GM18517 (cell line): ENCODE results near the gene LTBP4.
A peak's percentile ranks its signal among the peaks of the same experiment; 100 is the strongest.
"Not testable (repeated sequence)": the region's sequence is repeated elsewhere in the genome, so short reads cannot be mapped to it uniquely, and the experiment has no call there.

Experiments
- ATAC-seq: cut with Tn5 transposase; IDR thresholded peaks from one replicate; pipeline ENCODE4 v1.9.1; 2021; ENCODE audit warnings: mild to moderate bottlenecking, moderate library complexity; ENCODE audit not compliant: unreplicated experiment

LTBP4 gene

GRCh38 chr19:40611096-40611495 lies 9.9 kb downstream of the LTBP4 start:
- no peak for ATAC-seq

- ATAC-seq: no peak
Measured at GRCh38 chr19:40611900-40612698, 10.9 kb downstream of the LTBP4 start.

- no peak for ATAC-seq
Measured at GRCh38 chr19:40612831-40613689, 11.9 kb downstream of the LTBP4 start.

DNA sequence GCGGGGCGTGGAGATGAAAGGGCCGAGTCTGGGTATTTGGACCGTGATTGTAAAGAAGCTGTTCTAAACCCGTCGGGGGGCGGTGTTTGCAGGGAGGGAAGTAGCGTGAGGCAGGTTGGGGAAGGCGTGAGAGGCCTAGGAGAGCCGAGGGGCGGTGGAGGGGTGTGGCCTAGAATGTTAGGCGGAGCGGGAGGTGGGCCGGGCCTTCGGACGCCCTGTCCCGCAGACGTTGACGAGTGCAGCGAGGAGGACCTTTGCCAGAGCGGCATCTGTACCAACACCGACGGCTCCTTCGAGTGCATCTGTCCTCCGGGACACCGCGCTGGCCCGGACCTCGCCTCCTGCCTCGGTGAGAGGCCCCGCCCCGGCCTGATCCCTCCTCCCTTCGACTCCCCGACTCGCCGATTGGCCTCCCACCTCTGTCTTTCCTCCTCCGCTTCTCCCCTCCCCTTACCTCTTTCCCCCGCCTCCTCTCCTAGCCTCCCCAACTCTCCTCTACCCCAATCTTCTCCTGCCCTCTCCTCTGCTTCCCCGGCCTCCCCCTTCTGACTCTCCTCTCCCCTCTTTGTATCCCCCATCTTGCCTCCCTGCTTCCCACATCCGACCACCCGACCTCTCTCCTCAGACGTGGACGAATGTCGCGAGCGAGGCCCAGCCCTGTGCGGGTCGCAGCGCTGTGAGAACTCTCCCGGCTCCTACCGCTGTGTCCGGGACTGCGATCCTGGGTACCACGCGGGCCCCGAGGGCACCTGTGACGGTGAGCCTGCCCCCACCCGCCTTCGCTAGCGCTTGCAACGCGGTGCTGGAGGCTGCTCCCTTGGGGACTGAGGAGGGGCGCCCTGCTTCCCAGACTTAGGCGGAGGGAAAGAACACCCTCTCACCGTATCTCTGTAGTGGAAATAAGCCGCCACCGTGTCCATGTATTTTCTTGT lies 12.8 kb downstream of the LTBP4 start:
- ATAC-seq: peak; percentile 41

GRCh38 chr19:40614622-40615411 lies 13.6 kb downstream of the LTBP4 start:
- no peak for ATAC-seq

- no peak for ATAC-seq
Measured at GRCh38 chr19:40616178-40616577, 15.0 kb downstream of the LTBP4 start.

GRCh38 chr19:40616941-40617340 lies 15.8 kb downstream of the LTBP4 start:
- ATAC-seq: no peak

DNA sequence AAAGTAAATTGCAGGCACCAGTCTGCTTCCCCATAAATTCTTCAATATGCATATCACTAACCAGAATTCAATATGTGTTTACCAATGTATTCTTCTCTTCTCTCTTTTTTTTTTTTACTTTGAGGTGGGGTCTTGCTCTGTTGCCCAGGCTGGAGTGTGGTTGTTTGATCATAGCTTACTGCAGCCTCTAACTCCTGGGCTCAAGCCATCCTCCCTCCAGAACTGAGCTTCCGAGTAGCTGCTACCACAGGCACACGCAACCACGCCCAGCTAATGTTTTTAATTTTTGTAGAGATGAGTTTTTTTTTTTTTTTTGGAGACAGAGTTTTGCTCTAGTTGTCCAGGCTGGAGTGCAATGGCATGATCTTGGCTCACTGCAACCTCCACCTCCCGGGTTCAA lies 16.8 kb downstream of the LTBP4 start:
- ATAC-seq: no peak

DNA sequence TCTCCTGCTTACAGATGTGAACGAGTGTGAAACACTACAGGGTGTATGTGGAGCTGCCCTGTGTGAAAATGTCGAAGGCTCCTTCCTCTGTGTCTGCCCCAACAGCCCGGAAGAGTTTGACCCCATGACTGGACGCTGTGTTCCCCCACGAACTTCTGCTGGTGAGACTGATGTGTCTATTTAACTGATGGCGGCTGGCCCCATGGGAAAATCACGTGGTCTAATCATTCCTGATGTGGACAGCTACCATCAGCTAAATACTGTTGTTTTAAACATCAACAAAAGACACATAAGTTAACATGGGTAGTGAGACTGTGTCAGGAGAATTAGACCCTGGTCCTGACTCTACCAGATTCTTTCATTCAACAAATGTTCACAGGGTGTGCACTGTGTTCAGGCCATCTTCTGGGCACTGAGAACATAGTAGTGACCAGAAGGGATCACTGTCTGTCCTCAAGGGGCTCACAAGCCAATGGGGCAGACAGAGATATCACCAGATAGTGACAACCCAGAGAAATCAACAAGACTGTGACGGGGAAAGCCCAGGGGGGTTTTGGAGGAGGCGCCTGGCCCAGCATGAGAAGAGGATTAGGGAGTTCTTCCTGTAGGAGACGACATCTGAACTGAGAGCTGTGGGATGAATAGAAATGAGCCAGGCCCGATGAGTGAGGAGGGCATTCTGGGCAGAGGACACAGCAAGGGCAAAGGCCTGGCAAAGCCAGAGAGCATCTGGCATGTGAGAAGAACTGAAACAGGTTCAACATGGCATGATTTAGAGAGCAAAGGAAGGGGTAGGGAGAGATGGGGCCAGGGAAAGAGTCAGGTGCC lies 18.4 kb downstream of the LTBP4 start:
- ATAC-seq: no peak

DNA sequence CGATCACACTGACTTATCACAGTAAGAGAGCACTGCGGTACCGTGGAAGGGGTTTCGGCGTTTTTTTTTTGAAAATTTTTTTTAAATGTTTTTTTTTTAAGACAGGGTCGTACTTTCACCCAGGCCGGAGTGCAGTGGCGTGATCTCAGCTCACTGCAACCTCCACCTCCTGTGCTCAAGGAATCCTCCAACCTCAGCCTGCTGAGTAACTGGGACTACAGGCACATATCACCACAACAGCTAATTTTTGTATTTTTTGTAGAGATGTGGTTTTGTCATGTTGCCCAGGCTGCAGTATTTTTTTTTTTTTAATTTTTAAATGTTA lies 19.0 kb downstream of the LTBP4 start:
- no peak for ATAC-seq

- no peak for ATAC-seq
Measured at GRCh38 chr19:40621283-40621682, 20.1 kb downstream of the LTBP4 start.

DNA sequence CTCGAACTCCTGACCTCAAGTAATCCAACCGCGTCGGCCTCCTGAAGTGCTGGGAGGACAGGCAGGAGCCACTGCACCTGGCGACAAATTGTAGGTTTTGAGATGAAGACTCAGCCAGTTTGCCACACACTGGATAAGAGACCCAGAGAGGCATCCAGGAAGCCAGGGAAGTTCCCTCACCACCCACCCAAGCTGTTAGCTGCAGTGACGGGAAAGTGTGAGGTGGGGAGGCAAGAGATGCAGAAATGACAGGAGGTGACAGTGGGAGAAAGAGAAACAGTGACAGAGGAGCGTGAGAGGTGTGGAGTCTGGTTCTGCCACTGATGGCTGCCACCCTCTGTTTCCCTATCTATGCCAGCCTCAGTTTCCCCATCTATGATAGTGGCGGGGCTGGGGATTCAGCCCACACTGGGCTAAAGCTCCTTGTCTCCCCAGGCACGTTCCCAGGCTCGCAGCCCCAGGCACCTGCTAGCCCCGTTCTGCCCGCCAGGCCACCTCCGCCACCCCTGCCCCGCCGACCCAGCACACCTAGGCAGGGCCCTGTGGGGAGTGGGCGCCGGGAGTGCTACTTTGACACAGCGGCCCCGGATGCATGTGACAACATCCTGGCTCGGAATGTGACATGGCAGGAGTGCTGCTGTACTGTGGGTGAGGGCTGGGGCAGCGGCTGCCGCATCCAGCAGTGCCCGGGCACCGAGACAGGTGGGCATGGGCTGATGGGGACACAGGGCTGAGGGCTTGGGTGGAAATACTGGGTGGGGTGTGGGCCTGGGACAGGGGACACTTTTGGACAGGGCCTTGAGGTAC lies 21.0 kb downstream of the LTBP4 start:
- no peak for ATAC-seq

DNA sequence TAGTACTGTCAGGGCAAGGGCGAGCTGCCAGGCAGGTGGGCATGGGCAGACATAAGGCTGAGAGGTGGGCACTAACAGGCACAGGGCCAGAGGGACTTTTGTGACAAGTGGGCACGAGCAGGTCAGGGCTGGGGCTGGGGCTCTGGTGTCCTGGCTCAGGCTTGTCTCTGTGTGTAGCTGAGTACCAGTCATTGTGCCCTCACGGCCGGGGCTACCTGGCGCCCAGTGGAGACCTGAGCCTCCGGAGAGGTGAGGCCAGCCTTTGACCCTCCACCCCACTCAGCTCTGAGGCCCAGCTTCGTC lies 21.6 kb downstream of the LTBP4 start:
- no peak for ATAC-seq

DNA sequence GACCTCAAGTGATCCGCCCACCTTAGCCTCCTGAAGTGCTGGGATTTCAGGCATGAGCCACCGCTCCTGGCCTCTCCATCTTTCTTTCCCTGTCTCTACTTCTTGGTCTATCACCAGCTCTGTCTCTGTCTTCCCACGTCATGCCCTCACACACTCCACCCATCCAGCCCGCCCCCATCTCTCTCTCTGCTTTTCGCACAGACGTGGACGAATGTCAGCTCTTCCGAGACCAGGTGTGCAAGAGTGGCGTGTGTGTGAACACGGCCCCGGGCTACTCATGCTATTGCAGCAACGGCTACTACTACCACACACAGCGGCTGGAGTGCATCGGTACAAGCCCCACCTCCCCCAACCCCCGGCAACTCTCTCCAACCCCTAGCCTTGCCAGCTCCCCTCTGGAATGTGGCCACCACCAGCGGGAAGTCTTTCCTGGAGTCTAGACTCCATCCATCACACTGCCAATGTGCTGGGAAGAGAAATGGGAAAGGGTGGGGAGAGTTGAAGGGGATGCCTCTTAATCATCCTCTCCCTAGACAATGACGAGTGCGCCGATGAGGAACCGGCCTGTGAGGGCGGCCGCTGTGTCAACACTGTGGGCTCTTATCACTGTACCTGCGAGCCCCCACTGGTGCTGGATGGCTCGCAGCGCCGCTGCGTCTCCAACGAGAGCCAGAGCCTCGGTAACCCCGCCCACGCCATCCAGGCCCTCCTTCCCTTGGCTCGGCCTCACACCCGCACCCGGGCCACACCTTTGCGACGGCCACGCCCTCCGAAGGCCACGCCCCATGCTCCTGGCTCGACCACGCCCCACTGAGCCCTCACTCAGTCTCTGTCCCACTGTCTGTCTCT lies 22.5 kb downstream of the LTBP4 start:
- no peak for ATAC-seq

DNA sequence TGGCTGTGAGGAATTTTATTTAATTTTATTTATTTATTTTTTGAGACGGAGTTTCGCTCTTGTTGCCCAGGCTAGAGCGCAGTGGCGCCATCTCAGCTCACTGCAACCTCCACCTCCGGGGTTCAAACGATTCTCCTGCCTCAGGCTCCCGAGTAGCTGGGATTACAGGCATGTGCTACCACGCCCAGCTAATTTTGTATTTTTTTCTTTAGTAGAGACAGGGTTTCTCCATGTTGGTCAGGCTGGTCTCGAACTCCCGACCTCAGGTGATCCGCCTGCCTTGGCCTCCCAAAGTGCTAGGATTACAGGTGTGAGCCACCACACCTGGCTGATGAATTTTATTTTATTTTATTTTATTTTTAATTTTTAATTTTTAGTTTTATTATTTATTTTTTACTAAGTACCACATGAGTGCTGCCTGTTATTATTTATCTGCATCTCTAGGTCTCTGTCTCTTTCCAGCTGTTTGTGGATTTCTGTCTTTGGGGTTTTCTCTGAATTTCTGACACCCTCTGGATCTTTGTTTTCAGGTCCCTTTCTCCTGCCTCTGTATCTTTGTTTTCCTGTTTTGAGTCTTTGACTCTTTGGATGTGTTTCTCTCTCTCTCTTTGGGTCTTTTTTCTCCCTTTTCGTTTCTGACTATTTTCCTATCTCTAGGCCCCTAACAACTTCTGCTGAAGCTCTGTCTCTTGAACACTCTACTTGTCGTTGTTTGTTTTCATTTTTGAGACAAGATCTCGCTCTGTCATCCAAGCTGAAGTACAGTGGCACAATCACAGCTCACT lies 23.4 kb downstream of the LTBP4 start:
- ATAC-seq: not testable (repeated sequence)

GRCh38 chr19:40625406-40626120 lies 24.4 kb downstream of the LTBP4 start:
- no peak for ATAC-seq

DNA sequence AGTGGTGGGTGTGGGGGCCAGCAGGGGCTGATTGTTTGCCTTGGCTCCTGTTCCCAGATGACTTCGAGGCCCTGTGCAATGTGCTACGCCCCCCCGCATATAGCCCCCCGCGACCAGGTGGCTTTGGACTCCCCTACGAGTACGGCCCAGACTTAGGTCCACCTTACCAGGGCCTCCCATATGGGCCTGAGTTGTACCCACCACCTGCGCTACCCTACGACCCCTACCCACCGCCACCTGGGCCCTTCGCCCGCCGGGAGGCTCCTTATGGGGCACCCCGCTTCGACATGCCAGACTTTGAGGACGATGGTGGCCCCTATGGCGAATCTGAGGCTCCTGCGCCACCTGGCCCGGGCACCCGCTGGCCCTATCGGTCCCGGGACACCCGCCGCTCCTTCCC lies 25.7 kb downstream of the LTBP4 start:
- ATAC-seq: no peak
